Measurements from ENCODE around the gene TMEM244.
"Not testable (repeated sequence)": the region's sequence is repeated elsewhere in the genome, so short reads cannot be mapped to it uniquely, and the experiment has no call there.

The TMEM244 gene

GRCh38 chr6:129866256-129866655, 5.1 kb upstream of the TMEM244 start:
- DNase-seq = no peak

- DNase-seq = no peak
Observed at GRCh38 chr6:129865013-129865412, 3.9 kb upstream of the TMEM244 start.

- DNase-seq = no peak
Observed at GRCh38 chr6:129863664-129864063, 2.5 kb upstream of the TMEM244 start.

GRCh38 chr6:129859524-129859923, 1.6 kb downstream of the TMEM244 start:
- no peak for DNase-seq

- no peak for DNase-seq
Observed at GRCh38 chr6:129857838-129858237, 3.3 kb downstream of the TMEM244 start.

GRCh38 chr6:129853996-129854711, 7.0 kb downstream of the TMEM244 start:
- no peak for DNase-seq

GRCh38 chr6:129852257-129852858, 8.8 kb downstream of the TMEM244 start:
- no peak for DNase-seq

- DNase-seq = peak; percentile 19
Observed at GRCh38 chr6:129849456-129849855, 11.7 kb downstream of the TMEM244 start.

- no peak for DNase-seq
Observed at GRCh38 chr6:129846761-129847160, 14.4 kb downstream of the TMEM244 start.

- no peak for DNase-seq
Observed at GRCh38 chr6:129845696-129846095, 15.4 kb downstream of the TMEM244 start.

GRCh38 chr6:129844118-129844891, 16.8 kb downstream of the TMEM244 start:
- DNase-seq = no peak

GRCh38 chr6:129843573-129843972, 17.5 kb downstream of the TMEM244 start:
- no peak for DNase-seq

GRCh38 chr6:129842881-129843409, 18.2 kb downstream of the TMEM244 start:
- no peak for DNase-seq

GRCh38 chr6:129842137-129842536, 19.0 kb downstream of the TMEM244 start:
- no peak for DNase-seq

- not testable (repeated sequence) for DNase-seq
Observed at GRCh38 chr6:129839562-129839961, 21.6 kb downstream of the TMEM244 start.

GRCh38 chr6:129835691-129836090, 25.4 kb downstream of the TMEM244 start:
- DNase-seq = no peak

GRCh38 chr6:129832299-129832698, 28.8 kb downstream of the TMEM244 start:
- DNase-seq = no peak

- no peak for DNase-seq
Observed at GRCh38 chr6:129828229-129828628, 32.9 kb downstream of the TMEM244 start.

- DNase-seq = no peak
Observed at GRCh38 chr6:129818251-129818650, 42.9 kb downstream of the TMEM244 start.

- DNase-seq = no peak
Observed at GRCh38 chr6:129817821-129818220, 43.3 kb downstream of the TMEM244 start.

GRCh38 chr6:129817332-129817731, 43.8 kb downstream of the TMEM244 start:
- DNase-seq = no peak

GRCh38 chr6:129812145-129812777, 48.9 kb downstream of the TMEM244 start:
- no peak for DNase-seq

- not testable (repeated sequence) for DNase-seq
Observed at GRCh38 chr6:129807141-129807540, 54.0 kb downstream of the TMEM244 start.

All from NCI-H1105 treated with DMSO at 0.1 percent for 48 hours (cell line).